Adipocyte (in vitro differentiated cells): ENCODE results near the gene MSRB1.
"Not testable (repeated sequence)": the region's sequence is repeated elsewhere in the genome, so short reads cannot be mapped to it uniquely, and the experiment has no call there.

ENCODE experiments used
- DNase-seq: peaks from one replicate; pipeline ENCODE4 v3.0.0-alpha.2; 2015; ENCODE audit warnings: low read depth
- H3K27me3 ChIP-seq: replicated peaks from 2 replicates; pipeline ENCODE4 v1.7.0; 2013; ENCODE audit warnings: mild to moderate bottlenecking, low read length, moderate library complexity; ENCODE audit not compliant: control insufficient read depth, insufficient read depth
- H3K36me3 ChIP-seq: 2 replicates; pipeline ENCODE4 v1.7.0; 2013; ENCODE audit warnings: low read length, mild to moderate bottlenecking, moderate library complexity; ENCODE audit not compliant: control insufficient read depth, insufficient read depth, severe bottlenecking
- H3K4me1 ChIP-seq: 2 replicates; pipeline ENCODE4 v1.7.0; 2013; ENCODE audit warnings: mild to moderate bottlenecking, low read length, moderate library complexity; ENCODE audit not compliant: control insufficient read depth, insufficient read depth
- H3K4me3 ChIP-seq: 2 replicates; pipeline ENCODE4 v1.7.0; 2013; ENCODE audit warnings: mild to moderate bottlenecking, low read length, moderate library complexity
- H3K9ac ChIP-seq: 2 replicates; pipeline ENCODE4 v1.7.0; 2013; ENCODE audit warnings: mild to moderate bottlenecking, low read length, moderate library complexity
- H3K9me3 ChIP-seq: 2 replicates; pipeline ENCODE4 v1.7.0; 2013; ENCODE audit warnings: mild to moderate bottlenecking, low read length, moderate library complexity; ENCODE audit not compliant: control insufficient read depth

Gene MSRB1

DNA sequence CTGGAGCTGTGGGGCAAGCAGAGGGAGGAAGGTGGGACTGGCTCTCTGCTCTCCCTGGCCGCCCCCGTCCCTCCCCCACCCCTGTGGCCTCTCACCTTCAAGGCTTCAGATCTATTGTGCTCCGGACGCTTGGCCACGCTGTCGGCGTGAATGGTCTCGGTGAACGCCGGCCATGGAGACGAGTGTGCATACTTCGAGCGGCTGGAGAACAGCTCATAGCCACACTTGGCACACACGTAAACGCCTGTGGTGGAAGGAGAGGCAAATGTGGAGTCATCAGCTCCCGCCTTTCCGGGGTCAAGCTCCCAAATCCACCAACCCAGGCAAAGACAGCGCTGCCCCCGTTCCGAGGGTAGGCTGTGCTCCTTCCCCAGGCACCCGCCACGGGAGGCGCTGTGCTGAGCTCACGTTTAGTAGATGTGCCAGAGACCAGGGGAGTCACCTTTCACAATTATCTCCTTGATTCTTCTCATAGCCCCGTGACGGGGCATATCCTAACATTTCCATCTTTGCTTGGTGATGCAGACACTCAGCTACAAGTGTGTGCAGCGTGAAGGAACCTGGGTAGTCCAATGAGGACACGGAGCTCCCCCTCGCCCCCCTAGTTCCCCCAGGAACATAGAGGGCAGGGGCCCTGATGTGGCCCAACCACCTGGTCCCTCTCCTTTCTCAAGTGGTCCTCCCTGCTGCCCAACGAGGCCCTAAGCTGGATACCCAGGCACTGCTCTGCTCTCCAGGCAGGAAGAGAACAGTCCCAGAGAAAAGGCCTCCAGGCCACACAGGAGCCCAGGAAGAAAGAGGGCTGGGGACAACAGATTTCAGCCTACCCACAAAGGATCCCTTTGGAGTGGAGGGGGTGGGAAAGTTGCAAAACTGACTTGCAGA lies 1.6 kb downstream of the MSRB1 start:
- peak overlapping the region; percentile 92 for H3K4me3 ChIP-seq

DNA sequence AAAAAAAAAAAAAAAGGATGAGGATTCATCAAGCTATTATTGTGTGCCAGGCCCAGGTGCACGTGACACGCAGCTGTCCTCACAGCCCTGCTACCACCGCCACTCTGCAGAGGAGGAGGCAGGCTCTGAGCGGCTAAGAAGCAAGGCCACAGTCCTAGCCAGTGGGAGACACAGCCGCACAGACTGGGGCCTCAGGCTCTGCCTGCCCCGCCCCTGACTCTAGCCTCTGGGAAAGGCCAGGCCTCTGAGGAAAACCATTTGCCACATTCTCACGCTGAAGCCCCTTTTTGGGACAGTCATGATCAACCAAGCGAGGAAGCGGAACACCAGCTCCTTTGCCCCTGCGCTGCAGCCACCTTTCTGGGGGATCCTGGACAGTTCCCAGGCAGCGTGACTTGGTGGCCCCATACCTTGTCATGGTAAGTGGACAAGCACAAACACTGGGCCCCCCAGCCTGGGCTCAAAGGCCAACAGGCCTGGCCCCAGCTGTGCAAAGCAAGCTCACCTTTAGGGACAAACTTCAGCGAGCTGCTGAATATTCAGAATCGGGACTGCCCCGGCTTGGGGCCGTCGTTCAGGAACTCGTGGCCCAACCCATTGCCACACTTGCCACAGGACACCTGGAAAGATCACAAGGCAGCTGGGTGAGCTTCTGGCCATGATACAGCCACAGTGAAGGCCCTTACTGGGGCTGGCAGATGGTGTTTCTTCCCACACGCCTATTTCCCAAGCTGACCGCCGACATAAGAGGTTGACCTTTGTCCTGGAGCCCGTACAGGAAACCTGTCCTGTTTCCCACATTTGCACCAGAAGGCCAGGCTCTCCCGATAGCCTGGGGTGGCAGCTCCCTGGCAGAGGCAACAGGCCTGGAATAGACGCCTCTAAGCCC lies 2.5 kb downstream of the MSRB1 start:
- no peak for DNase-seq
- Histone ChIP-seq H3K4me1 (peaks cover 23% of the 10 kb centered on the region), H3K36me3 (peaks cover 21% of the 10 kb centered on the region), H3K9me3 (no peaks in the 10 kb centered on the region), H3K4me3 (no peak overlapping the region), H3K27me3 (no peaks in the 10 kb centered on the region), H3K9ac (no peak overlapping the region)

More for the DNA sequence above, 1.6 kb downstream of the MSRB1 start:
- no peaks in the 10 kb centered on the region for H3K9me3 ChIP-seq
- H3K27me3 ChIP-seq, result no peaks in the 10 kb centered on the region
- peaks cover 21% of the 10 kb centered on the region for H3K36me3 ChIP-seq
- peak overlapping the region; percentile 94 for H3K9ac ChIP-seq
- DNase-seq, result no peak
- H3K4me1 ChIP-seq, result peaks cover 23% of the 10 kb centered on the region

DNA sequence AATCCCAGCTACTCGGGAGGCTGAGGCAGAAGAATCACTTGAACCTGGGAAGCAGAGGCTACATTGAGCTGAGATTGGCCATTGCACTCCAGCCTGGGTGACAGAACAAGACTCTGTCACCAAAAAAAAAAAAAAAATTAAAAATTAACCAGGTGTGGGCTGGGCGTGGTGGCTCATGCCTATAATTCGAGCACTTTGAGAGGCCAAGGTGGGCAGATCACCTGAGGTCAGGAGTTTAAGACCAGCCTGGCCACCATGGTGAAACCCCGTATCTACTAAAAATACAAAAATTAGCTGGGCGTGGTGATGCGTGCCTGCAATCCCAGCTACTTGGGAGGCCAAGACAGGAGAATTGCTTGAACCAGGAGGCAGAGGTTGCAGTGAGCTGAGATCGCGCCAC lies 3.2 kb downstream of the MSRB1 start:
- H3K36me3 ChIP-seq, result peaks cover 21% of the 10 kb centered on the region
- not testable (repeated sequence) for H3K4me3 ChIP-seq, DNase-seq, H3K9ac ChIP-seq, H3K27me3 ChIP-seq, H3K9me3 ChIP-seq
- H3K4me1 ChIP-seq, result peaks cover 23% of the 10 kb centered on the region

DNA sequence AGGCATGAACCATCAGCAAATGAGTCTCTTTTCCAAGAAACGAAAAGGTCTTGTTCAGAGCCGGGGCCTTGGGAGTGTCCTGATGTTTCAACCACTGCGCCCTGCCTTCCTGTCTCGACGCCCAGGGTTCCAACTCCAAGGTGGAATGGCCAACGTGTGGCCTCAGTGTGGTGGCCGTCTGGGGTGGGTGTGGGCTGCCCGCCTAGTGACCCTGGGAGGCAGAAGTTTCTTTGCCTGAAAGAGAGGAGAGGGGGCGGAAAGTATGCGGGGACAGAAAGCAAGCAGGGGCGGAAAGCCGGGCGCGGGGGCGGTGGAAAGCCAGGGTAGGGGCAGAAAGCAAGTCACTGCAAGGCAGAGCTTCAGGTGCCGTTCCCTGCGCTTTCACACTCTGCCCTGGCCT lies 4.1 kb downstream of the MSRB1 start:
- Histone ChIP-seq H3K36me3 (peaks cover 21% of the 10 kb centered on the region), H3K27me3 (no peaks in the 10 kb centered on the region), H3K4me3 (no peak overlapping the region), H3K4me1 (peaks cover 23% of the 10 kb centered on the region), H3K9ac (no peak overlapping the region), H3K9me3 (no peaks in the 10 kb centered on the region)
- DNase-seq, result no peak

DNA sequence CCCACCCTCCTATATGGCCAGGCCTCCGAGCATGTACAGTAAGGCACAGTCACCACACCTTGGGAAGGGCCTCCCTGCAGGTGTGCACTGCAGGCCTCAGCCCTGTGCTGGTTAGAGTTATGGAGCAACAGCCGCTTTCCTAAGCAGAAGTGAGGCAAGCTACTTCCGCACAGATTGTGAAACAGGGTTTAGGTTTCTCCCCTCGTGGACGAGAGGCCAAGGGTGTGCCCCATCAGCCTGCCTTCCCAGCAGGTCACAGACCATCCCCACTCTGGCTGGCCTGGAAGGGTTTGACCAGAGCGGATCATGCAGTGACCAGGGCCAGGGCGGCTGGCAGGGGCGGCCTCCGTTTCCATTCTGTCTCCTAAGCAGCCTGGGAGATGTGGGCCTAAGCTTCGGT lies 4.7 kb downstream of the MSRB1 start:
- Histone ChIP-seq H3K4me1 (peaks cover 23% of the 10 kb centered on the region), H3K9me3 (no peaks in the 10 kb centered on the region), H3K27me3 (peaks cover 4% of the 10 kb centered on the region), H3K4me3 (no peak overlapping the region), H3K9ac (no peak overlapping the region), H3K36me3 (peaks cover 21% of the 10 kb centered on the region)
- DNase-seq, result no peak

DNA sequence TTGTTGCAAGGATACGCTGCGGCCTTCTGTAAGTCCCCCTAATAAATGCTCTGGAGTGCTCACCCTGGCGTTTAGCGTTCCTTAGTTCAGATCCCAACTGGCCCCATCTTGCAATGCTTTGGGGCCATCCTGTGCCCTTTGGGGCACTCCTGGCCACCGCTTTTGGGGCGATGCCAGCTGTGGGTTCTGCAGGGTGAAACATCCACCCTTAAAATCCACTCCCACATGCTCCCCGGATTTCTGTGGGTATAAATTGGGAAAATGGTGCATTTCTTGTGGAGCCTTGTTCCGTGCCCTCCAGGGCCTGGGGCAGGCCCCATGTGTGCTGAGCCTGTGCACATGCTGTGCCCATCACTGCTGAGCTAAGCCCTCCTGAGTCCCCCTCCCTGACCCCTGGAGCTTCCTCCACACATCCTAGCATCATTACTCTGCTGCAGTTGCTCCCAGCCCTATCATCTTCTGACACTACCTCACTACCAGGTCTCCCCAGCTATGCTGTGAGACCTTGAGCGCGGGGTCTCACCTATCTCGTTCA lies 6.0 kb downstream of the MSRB1 start:
- H3K27me3 ChIP-seq, result peaks cover 16% of the 10 kb centered on the region
- no peaks in the 10 kb centered on the region for H3K9me3 ChIP-seq
- H3K4me1 ChIP-seq, result peaks cover 15% of the 10 kb centered on the region
- no peak for DNase-seq
- no peak overlapping the region for H3K4me3 ChIP-seq
- no peak overlapping the region for H3K9ac ChIP-seq
- peaks cover 21% of the 10 kb centered on the region for H3K36me3 ChIP-seq

DNA sequence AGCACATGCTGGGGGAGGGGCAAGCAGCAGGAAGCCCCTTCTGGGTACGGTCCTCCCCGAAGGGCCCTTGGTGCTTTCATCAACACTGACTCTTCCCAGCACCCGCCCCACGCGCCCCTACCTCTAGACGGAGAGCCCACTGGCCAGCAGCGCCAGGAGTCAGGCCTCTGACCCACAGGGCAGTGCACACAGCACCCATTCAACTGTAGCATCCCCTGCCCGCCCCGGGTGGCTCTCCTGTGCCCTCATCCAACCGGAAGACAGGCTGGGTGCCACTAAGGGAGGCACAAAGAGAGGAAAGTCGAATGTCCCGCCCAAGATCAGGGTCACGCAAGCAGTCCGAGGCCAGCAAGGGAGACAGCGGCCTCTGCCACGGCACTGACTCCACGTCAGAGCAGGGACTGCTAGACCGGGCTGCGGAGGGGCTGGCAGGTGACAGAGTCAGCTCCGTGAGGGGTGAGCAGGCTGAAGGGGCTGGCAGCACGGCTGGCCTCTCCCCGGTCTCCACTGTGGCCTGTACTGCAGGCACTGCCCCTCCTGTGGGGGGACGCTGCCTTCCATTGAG lies 9.8 kb downstream of the MSRB1 start:
- DNase-seq, result no peak

DNA sequence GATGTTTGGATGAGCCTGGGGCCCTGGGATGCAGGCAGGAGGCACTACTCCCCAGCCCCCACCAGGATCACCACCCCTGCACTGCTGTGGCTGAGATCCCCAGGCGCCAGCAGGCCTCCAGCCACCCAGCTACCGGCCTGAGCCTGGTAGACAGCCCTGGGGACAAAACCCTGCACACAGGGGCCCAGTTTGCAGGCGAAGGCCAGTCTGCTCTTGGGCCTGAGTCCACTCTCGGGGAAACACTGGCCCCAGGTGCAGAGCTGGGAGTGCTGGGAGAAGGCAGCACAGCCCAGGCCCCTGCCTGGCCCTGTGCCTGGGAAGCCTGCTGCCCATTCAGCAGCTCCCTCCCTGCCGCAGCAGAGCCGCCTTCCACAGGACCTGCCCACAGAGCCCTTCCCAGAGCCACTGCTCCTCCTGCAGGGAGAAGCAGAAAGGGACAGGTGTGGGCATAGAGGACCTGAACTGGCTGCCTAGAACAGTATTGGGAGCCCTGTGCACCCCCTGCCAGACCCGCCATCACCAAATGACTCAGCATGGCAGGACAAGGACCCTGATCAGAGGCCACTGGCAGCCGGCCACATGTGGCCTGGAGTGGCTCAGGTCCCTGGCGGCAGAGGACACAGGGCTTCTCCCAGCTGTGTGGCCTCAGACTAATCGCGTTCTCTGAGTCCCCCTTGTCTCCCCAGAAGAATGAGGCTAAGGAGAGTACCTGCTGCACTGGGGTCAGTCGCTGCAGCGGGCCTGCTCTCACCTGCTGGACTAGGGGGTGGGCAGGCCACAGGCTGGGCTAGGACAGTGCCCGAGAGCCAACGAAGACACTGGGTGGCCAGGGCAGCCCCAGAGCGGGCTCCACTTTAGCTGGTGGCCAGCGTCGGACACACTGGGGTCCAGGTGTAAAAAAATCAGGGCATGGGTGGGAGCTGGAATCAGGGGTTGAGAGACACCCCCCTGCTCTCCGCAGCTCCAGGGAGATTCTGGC lies 10.7 kb downstream of the MSRB1 start:
- Histone ChIP-seq H3K9ac (no peak overlapping the region), H3K27me3 (peaks cover 20% of the 10 kb centered on the region), H3K4me1 (peaks cover 3% of the 10 kb centered on the region), H3K4me3 (no peak overlapping the region), H3K9me3 (no peaks in the 10 kb centered on the region), H3K36me3 (no peaks in the 10 kb centered on the region)
- no peak for DNase-seq

More for the DNA sequence above, 9.8 kb downstream of the MSRB1 start:
- Histone ChIP-seq H3K36me3 (peaks cover 4% of the 10 kb centered on the region), H3K4me3 (no peak overlapping the region), H3K27me3 (peaks cover 20% of the 10 kb centered on the region), H3K9me3 (no peaks in the 10 kb centered on the region), H3K9ac (no peak overlapping the region), H3K4me1 (peaks cover 3% of the 10 kb centered on the region)

DNA sequence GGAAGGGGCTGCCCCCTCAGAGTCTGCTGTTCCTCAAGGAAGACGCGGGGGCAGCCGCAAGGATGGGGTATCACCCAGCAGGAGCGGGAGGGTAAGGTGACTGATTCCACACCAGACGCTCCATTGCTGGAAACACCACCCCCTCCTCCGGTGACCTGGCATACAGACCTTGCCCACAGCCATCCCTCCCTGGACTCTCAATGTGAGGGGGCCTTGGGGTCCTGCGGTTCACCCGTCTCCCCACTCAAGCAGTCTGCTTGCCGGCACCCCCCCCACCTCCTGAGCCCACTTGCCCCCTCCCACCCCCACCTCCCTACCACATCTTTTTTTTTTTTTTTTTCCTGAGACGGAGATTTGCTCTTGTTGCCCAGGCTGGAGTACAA lies 12.7 kb downstream of the MSRB1 start:
- no peak for DNase-seq
- peaks cover 3% of the 10 kb centered on the region for H3K4me1 ChIP-seq

DNA sequence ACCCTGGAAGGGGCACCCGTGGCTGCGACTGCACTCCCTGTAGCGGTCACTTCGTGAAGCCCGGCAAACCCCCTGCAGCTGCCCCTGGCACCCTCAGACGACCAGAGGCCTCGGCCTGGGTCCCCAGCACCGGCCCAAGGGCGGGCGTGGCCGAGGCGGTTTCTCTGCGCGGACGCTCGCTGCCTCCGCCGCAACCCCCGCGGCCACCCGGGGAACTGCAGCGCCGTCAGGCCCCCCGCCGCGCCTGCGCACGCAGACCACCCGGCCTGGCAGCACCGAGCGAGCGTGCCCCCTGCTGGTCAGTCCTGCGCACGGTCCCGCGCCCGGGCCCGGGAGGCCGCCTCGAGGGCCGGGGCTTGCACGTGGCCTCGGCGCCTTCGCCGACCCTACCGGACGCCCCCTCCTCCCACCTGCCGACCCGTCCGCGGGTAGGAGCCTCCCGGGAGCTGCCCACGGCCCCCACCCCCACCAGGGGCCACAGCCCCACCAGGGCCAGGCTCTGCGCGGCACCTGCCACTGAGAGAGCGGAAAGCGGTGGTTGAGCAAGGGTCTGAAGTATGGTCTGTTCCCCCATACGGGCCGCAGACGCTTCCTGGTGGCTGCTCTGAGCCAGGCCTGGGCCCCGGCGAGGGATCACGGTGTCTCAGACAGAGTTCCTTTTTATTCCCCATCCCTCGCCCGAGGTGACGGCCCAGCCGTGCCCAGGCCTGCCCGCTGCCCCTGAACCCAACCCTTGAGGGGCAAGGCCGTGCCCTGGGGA lies 13.2 kb downstream of the MSRB1 start:
- Histone ChIP-seq H3K9ac (peak overlapping the region; percentile 78), H3K36me3 (no peaks in the 10 kb centered on the region), H3K4me1 (peaks cover 3% of the 10 kb centered on the region), H3K27me3 (peaks cover 22% of the 10 kb centered on the region), H3K4me3 (peak overlapping the region; percentile 59), H3K9me3 (no peaks in the 10 kb centered on the region)
- peak; percentile 95 for DNase-seq

More for the DNA sequence above, 12.7 kb downstream of the MSRB1 start:
- no peaks in the 10 kb centered on the region for H3K9me3 ChIP-seq
- H3K36me3 ChIP-seq, result no peaks in the 10 kb centered on the region
- no peak overlapping the region for H3K4me3 ChIP-seq
- peaks cover 20% of the 10 kb centered on the region for H3K27me3 ChIP-seq
- no peak overlapping the region for H3K9ac ChIP-seq
